Measurements from ENCODE around the gene NELL1.
"Not testable (repeated sequence)": the region's sequence is repeated elsewhere in the genome, so short reads cannot be mapped to it uniquely, and the experiment has no call there.

DNA sequence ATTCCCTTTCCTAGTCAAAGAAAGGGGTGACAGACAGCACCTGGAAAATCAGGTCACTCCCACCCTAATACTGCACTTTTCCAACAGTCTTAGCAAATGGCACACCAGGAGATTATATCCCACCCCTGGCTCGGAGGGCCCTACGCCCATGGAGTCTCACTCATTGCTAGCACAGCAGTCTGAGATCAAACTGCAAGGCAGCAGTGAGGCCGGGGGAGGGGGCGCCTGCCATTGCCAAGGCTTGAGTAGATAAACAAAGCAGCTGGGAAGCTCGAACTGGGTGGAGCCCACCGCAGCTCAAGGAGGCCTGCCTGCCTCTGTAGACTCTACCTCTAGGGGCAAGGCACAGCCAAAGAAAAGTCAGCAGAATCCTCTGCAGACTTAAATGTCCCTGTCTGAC is 602.8 kb downstream of the NELL1 start:
- TF ChIP-seq, protein P1, sequence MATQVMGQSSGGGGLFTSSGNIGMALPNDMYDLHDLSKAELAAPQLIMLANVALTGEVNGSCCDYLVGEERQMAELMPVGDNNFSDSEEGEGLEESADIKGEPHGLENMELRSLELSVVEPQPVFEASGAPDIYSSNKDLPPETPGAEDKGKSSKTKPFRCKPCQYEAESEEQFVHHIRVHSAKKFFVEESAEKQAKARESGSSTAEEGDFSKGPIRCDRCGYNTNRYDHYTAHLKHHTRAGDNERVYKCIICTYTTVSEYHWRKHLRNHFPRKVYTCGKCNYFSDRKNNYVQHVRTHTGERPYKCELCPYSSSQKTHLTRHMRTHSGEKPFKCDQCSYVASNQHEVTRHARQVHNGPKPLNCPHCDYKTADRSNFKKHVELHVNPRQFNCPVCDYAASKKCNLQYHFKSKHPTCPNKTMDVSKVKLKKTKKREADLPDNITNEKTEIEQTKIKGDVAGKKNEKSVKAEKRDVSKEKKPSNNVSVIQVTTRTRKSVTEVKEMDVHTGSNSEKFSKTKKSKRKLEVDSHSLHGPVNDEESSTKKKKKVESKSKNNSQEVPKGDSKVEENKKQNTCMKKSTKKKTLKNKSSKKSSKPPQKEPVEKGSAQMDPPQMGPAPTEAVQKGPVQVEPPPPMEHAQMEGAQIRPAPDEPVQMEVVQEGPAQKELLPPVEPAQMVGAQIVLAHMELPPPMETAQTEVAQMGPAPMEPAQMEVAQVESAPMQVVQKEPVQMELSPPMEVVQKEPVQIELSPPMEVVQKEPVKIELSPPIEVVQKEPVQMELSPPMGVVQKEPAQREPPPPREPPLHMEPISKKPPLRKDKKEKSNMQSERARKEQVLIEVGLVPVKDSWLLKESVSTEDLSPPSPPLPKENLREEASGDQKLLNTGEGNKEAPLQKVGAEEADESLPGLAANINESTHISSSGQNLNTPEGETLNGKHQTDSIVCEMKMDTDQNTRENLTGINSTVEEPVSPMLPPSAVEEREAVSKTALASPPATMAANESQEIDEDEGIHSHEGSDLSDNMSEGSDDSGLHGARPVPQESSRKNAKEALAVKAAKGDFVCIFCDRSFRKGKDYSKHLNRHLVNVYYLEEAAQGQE (IDR thresholded peaks at IDR 0.05), result not testable (repeated sequence)
- not testable (repeated sequence) for TF ChIP-seq CEBPB (IDR thresholded peaks at IDR 0.05); POLR2A (IDR thresholded peaks at IDR 0.05; ENCODE audit: low read length); RAD21 (conservative IDR thresholded peaks at IDR 0.05 in 1 of 2, IDR thresholded peaks at IDR 0.05 in 1 of 2)
- TF ChIP-seq, protein P2, sequence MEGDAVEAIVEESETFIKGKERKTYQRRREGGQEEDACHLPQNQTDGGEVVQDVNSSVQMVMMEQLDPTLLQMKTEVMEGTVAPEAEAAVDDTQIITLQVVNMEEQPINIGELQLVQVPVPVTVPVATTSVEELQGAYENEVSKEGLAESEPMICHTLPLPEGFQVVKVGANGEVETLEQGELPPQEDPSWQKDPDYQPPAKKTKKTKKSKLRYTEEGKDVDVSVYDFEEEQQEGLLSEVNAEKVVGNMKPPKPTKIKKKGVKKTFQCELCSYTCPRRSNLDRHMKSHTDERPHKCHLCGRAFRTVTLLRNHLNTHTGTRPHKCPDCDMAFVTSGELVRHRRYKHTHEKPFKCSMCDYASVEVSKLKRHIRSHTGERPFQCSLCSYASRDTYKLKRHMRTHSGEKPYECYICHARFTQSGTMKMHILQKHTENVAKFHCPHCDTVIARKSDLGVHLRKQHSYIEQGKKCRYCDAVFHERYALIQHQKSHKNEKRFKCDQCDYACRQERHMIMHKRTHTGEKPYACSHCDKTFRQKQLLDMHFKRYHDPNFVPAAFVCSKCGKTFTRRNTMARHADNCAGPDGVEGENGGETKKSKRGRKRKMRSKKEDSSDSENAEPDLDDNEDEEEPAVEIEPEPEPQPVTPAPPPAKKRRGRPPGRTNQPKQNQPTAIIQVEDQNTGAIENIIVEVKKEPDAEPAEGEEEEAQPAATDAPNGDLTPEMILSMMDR (IDR thresholded peaks at IDR 0.05), result not testable (repeated sequence)
- TF ChIP-seq, protein P3, sequence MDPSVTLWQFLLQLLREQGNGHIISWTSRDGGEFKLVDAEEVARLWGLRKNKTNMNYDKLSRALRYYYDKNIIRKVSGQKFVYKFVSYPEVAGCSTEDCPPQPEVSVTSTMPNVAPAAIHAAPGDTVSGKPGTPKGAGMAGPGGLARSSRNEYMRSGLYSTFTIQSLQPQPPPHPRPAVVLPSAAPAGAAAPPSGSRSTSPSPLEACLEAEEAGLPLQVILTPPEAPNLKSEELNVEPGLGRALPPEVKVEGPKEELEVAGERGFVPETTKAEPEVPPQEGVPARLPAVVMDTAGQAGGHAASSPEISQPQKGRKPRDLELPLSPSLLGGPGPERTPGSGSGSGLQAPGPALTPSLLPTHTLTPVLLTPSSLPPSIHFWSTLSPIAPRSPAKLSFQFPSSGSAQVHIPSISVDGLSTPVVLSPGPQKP (IDR thresholded peaks at IDR 0.05; ENCODE audit: low read depth, low read length), result not testable (repeated sequence)

Measured in A549 (cell line).